Activated CD8-positive, alpha-beta memory T cell treated with anti-CD3 and anti-CD28 coated beads, Interleukin-2, amount 50 U/mL, for 24 hours (primary cell): Measurements from ENCODE around the gene NRCAM.

Experiments
- DNase-seq: peaks from one replicate; pipeline ENCODE4 v3.0.0-alpha.2; 2020; ENCODE audit errors: extremely low read depth

Gene NRCAM

GRCh38 chr7:108130261-108130660 lies 326.0 kb downstream of the NRCAM start, which contains the start of gene LAMB4:
Gene LAMB4 (minus strand): TSS chr7:108130361. CDS start chr7:108123164, 7,197 bp downstream.
- no peak for DNase-seq

GRCh38 chr7:108129018-108129965 lies 326.9 kb downstream of the NRCAM start:
- DNase-seq = no peak

- no peak for DNase-seq
Observed at GRCh38 chr7:108128514-108128913, 327.7 kb downstream of the NRCAM start.

GRCh38 chr7:108127461-108127860 lies 328.8 kb downstream of the NRCAM start:
- no peak for DNase-seq

GRCh38 chr7:108124820-108125219 lies 331.4 kb downstream of the NRCAM start:
- DNase-seq = no peak

GRCh38 chr7:108122181-108122580 lies 334.1 kb downstream of the NRCAM start:
- no peak for DNase-seq

GRCh38 chr7:108120933-108121332 lies 335.3 kb downstream of the NRCAM start:
- no peak for DNase-seq

GRCh38 chr7:108120196-108120595 lies 336.0 kb downstream of the NRCAM start:
- DNase-seq = no peak

GRCh38 chr7:108118959-108119358 lies 337.3 kb downstream of the NRCAM start:
- no peak for DNase-seq

- no peak for DNase-seq
Observed at GRCh38 chr7:108114117-108114841, 342.0 kb downstream of the NRCAM start.

GRCh38 chr7:108112683-108113082 lies 343.6 kb downstream of the NRCAM start:
- no peak for DNase-seq

GRCh38 chr7:108109221-108109908 lies 346.9 kb downstream of the NRCAM start:
- DNase-seq = no peak

GRCh38 chr7:108108131-108108530 lies 348.1 kb downstream of the NRCAM start:
- DNase-seq = no peak

- DNase-seq = no peak
Observed at GRCh38 chr7:108104324-108104723, 351.9 kb downstream of the NRCAM start.

- no peak for DNase-seq
Observed at GRCh38 chr7:108103558-108104298, 352.5 kb downstream of the NRCAM start.

- DNase-seq = no peak
Observed at GRCh38 chr7:108102671-108103312, 353.4 kb downstream of the NRCAM start.

GRCh38 chr7:108101759-108102158 lies 354.5 kb downstream of the NRCAM start:
- no peak for DNase-seq

GRCh38 chr7:108099713-108100112 lies 356.5 kb downstream of the NRCAM start:
- no peak for DNase-seq

GRCh38 chr7:108097703-108098102 lies 358.5 kb downstream of the NRCAM start:
- no peak for DNase-seq
